NCI-H2029 (cell line): ENCODE data around the gene ALG14.
"Not testable (repeated sequence)": the region's sequence is repeated elsewhere in the genome, so short reads cannot be mapped to it uniquely, and the experiment has no call there.

ENCODE experiments used
- DNase-seq: peaks from one replicate; lab custom pipeline; 2025; lab: John Stamatoyannopoulos, UW

Gene ALG14

DNA sequence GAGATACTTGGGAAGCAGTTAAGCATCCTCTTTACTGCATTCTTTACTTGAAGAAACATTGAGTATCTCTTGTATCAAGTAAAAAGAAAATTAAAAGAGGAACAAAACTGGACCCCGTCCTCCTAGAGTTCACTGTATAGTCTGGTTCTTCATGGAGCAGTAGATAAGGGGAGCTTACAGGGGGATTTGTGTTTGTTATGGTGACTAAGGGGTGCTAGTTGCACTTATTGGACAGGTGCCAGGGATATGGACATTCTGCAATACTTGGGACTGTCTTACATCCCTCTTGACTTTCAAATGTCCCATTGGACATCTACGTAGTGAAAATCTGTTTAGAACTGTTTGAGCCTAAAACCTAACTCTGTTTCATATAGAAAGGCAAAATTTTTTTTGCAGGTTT is 67.2 kb downstream of the ALG14 start:
- no peak for DNase-seq

DNA sequence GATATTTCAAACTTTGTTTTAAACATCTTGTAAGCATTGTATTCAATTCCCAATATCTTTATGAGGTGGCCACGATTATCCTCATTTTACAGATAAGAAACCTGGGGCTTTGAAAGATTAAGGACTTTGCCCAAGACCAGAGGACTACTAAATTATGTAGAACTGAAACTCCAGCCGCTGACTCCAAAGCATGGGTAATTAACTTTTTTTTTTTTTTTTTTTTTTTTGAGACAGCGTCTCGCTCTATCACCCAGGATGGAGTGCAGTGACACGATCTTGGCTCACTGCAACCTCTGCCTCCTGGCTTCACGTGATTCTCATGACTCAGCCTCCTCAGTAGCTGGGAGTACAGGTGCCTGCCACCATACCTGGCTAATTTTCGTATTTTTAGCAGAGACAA is 68.7 kb downstream of the ALG14 start:
- no peak for DNase-seq

DNA sequence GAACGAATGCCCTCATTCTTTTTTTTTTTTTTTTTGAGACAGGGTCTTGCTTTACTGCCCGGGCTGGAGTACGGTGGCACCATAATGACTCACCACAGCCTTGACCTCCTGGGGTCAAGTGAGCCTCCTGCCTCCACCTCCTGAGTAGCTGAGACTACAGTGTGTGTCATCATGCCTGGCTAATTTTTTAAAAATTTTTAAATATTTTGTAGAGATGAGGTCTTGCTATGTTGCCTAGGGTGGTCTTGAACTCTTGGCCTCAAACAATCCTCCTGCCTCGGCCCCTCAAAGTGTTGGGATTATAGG is 69.4 kb downstream of the ALG14 start:
- DNase-seq, result no peak

GRCh38 chr1:95002540-95003432 is 70.0 kb downstream of the ALG14 start:
- DNase-seq, result no peak

- no peak for DNase-seq
Measured at GRCh38 chr1:95002164-95002539, 70.6 kb downstream of the ALG14 start.

DNA sequence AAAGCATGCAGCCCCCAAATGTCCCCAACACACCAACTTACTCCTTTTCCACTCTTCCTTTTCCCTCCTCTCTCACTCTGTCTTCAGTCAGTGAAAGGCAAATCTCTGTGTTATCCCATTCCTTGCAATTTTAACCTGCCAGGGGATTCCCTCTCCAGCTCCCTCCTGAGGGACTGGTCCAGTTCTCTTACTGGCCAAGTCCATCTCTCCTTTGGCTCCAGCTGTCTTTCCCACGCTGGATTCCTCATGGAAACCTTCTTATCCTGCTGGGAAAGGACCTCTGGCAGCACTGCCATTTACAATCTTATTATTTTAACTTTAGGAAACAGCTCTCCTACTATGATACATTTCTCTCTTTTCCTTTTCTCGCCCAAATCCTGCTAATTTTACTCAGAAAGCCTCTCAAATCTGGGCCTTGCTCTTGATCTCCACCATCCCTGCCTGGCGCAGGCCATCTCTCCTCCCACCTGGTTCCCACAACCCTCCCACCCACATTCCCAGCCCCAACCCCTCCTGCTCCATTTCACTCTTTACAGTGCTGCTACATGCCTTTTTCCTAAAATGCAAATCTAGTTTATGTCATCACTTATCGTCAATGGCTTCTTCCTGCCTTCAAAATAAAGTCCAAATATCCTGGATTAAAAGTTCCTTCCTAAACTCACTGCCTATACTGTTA is 73.2 kb downstream of the ALG14 start:
- no peak for DNase-seq

GRCh38 chr1:94998748-94999147 is 74.0 kb downstream of the ALG14 start:
- DNase-seq, result no peak

- DNase-seq, result no peak
Measured at GRCh38 chr1:94998114-94998513, 74.6 kb downstream of the ALG14 start.

DNA sequence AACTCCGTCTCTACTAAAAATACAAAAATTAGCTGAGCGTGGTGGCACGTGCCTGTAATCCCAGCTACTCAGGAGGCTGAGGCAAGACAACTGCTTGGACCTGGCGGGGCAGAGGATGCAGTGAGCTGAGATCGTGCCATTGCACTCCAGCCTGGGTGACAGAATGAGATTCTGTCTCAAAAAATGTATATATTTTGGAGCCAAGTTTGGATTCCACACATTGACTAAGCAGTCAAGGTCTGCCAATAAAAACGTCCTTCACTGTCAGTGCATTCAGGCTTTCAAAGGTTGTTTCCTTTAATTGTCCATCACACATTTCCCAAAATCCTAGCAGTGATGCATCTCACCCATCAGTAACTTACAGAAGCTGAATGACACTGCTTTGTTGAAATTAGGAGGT is 77.2 kb downstream of the ALG14 start:
- not testable (repeated sequence) for DNase-seq

GRCh38 chr1:94994805-94995204 is 77.9 kb downstream of the ALG14 start:
- peak; percentile 8 for DNase-seq

DNA sequence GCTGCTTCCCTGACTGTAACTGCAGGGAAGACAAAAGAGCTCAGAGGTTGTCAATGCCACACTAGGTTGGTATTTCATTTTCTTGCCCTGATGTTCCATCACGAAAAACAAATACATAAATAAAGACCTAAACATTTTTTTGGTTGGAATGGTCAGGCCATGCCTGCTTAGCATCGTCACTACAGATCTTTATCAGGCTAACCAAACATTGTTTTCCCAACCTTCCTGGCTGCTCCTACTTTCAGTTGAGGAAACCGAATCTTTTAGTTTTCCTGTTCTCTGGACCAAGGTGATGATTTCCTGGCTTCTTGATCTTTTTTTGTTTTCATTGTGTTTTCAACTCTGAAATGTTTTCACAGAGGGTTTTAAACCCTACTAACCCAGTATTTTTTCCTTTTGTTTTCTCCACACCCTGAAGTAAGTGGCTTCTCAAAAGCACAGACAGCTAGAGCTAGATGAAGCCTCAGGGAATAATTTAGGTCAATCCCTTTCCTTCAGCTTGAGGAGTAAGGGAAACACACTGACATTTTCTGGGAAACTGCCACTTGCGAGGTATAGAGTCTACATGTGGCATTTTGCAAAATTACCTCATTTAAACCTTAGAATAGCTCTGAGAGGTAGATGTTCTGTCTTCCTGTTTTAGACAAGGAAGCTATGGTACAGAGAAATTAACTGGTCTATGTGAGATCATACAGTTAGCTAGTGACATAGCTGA is 78.7 kb downstream of the ALG14 start:
- DNase-seq, result no peak

DNA sequence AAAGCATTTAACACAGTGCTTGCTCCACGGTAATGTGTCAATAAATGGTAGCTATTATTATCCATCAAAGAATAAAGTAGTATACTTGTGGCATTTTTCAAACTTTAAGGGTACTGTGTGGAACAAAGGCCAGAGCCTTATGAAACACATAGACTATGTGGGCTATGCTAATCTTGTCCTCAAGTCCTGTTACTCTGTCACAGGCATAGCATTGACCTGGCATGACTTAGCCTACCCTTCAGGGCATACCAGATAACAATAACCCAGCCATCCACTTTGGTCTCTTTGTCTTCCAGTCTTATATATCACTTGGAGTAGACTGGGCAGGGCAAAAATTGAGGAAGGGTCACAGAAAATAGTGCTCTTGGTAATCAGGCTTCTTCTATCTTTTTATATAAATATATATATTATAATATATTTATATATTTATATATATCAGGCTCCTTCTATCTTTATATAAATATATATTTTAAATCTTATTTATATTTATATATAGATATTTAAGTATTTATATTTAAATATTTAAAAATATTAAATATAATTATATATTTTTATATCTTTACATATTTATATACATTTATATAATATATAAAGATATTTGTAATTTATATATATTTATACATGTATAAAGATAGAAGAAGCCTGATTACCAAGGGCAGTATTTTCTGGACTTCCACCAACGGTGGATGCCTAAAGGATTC is 79.7 kb downstream of the ALG14 start:
- no peak for DNase-seq

DNA sequence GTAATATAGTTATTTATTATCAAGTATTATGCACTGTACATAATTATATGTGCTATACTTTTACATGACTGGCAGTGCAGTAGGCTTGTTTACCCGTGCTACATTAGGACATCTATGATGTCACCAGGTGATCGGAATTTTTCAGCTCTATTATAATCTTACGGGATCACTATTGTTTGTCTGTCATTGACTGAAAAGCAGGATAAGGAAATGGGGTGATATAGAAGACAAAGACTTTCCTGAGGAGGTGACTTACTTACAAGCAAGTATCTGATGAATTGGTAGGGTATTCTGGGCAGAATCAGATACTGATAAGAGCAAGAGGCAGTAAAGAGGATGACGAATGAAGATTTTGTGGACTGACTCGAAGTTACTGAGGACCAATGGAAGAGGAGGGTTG is 80.6 kb downstream of the ALG14 start:
- no peak for DNase-seq

DNA sequence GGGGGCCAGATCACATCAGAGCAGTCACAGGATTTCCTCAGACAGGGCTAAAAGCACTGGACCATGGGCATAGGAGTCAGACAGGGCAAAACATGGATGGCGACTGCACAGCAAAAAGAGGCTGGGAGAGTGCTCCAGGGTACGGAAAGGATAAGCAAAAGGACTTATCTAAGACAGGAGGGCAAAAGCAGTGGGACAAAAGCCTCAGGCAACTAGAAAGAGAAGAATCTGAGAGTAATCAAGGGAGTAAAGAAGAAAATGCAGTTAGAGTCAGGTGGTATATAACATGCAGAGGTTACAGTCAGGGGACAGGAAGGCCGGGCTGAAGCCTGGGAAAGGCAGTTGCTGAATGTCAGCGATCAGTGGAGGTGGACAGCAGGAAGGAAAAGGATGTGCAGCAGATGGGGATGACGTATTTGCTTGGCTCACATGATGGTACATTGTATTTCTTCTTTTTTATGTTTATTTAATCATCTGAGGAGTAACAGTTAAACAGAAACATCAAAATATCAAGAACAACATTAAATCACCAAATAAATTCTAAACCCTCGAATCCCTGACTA is 82.8 kb downstream of the ALG14 start:
- no peak for DNase-seq

DNA sequence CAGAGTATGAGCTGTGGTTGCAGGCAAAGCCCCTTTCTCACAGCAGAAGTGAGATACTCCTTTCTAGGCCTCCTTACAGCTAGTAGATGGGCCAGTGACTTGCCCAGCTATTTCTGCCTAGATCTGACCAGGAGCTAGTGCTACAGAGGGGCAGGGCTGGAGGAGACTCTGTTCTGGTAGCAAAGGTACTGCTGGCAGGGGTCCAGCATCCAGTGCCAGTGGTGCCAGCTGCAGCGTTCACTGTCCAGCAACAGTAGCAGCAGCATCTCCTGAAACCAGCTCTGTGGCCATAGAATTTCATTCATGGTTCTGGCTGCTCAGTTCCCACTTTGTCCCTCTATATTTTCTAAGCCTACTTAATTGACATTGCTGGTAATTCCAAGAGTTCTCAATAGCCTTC is 83.4 kb downstream of the ALG14 start:
- peak; percentile 39 for DNase-seq

- no peak for DNase-seq
Measured at GRCh38 chr1:94988356-94988755, 84.4 kb downstream of the ALG14 start.

GRCh38 chr1:94986783-94987182 is 86.0 kb downstream of the ALG14 start:
- no peak for DNase-seq

DNA sequence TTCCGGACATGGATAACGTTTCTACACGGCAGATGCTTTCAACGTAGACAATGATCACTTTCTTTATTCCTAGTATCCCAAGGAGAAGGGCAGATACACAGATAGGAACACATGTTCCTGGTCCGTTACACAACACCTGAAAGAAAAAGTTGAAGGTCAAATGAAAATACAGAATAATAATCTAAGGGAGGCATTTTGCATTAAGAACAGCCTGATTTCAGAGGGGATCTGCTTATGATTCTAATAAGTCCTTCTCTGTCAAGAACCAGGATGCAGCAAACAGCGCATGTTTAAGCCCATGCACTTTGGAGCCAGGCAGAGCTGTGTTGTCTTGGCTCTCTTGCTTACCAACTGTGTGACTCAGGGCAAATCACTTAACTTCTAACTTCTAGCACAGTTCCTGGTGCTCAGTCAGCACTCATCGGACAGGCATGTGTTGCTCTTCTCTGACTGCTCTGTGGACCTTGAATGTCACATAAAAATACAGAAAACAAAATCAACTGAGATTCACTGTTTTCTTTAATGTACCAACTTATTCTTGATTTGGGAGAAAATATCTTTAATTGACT is 89.5 kb downstream of the ALG14 start:
- no peak for DNase-seq

- no peak for DNase-seq
Measured at GRCh38 chr1:94982398-94982797, 90.4 kb downstream of the ALG14 start.

DNA sequence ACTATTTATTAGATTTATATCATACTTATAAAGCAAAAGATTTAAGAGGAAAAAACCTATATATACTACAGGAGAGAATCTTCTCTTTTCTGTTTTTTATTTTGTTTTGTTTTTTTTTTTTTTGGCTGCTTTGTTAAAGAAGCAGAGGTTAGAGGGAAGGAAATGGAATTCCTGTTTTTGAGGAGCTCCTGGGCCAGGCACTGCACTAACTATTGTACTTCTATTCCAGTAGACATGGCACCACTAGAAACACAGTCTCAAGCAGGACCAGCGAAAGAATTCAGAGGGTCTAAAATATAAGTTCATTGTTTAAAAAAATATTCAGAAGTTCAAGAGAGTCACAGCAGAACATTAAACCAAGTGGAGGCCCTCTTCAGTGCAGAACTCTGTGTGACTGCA is 91.2 kb downstream of the ALG14 start:
- DNase-seq, result no peak
